Endothelial cell of hepatic sinusoid (primary cell): ENCODE results near the gene MYH10.

ENCODE experiments used
- in situ Hi-C: cut with HindIII; loops from 2 replicates; pipeline ENCODE4 v1.10.0; 2017; ENCODE audit warnings: low sequenced_read_pairs

Gene MYH10

DNA sequence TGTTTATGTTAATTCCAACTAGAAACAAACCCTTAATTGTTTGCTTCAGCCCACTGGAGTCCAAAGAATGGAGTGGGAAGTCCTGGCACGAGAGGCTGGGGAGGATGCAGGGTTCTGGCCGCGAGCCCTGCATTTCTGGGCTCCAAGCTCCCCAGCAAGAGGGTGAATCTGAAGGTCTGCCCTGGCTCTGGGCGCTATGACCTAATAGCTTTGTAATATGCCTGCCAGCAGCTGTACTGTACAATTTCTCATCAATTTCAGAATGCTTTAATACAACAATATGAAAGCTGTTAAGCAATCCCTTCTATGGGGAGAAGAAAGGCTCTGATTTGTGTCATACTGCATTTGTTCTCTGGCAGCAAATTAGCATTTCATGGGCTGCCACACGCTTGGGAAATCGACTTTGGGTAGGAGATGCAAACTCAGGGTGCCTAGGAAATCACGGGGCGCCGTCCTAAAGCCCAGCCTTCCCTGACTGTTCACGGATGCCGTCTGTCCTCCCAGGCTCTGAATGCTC is 151.0 kb downstream of the MYH10 start:
- in situ Hi-C loops: no loop called here

DNA sequence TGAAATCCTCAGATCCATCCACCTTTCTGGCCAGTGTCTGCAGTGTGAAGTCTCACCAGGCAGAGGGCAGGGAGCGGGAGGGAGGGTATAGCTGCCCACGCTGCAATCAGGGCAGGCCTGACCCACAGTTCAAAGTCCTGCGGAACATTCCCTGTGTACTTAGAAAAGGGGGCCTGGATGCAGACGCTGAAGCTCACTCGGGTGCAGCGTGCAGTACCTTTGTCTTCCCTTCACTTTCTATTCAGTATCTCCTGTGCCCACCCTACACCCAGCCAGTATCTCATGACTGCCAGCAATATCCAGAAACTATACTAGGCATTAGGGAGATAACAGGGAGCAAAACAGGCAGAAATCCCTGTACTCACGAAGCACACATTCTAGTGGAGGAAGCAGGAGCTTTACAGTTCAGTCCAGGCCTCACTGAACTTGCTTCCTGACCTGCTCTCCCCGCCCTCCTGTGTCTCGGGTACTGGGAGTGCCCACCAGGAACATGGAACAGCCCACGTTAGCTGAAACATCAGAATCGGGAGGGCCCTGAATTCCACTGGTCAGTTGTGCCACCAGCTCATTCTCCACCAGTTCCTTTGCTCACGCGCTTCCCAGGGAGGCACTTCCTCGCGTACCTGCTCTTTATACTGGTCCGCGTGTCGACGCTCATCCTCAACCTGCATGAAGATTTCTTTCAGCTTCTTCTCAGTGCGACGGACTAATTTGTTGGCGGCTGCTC is 152.6 kb downstream of the MYH10 start:
- in situ Hi-C loops: no loop called here

DNA sequence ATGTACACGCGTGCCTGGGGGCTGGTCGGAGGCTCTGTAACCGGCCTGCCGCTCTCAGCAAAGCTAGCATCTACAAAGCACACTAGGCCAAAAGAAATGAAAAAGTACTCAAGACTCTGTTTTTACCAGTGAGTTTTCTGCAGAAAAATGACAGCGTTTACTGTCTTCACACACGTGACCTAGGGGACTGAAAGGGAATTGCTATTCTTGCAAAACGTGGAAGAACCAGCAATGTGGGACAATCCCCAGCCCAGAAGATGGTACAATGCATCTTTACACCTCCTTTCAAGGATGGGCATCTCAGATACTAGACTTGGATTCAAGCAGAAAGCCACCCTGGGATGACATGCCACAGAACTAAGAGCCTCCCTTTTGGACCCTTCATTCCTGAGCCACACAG is 153.4 kb downstream of the MYH10 start:
- in situ Hi-C loops: no loop called here

DNA sequence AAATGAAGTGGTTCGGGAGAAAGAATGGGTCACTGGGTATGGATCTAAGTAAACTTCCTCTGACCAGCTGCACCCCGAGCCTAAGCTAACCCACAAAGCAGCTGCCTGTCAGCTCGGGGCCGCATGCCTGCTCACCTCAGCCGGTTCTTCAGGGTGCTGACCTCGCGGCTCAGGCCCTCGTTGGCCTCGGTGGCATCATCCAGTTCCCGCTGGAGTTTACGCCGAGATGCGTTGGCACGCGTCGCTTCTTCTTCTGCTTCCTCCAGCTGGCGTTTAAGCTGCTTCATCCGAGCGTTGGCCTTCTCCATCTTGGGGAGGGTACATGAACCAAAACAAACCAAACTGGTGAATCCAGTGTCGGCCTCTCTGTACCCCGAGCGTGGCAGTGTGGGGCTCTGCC is 153.8 kb downstream of the MYH10 start:
- in situ Hi-C loops: no loop called here

DNA sequence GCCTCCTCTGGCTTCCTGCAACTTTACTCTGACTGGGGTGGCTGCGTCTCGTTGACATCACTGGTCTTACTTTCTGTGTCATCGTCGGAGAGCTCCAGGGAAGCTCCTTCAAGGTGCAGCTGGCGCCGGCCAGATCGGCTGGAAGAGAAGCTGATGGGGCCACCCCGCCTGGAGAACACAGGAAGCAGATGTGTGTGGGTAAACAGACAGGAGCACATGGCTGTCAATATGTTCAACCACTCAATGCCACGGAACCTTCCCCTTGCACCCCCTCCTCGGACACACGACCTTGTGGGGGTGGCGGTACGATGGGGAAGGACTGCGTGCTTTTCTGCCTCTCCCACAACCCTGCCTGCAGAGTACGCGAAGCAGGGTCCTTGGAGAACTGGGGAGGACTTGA is 154.7 kb downstream of the MYH10 start:
- in situ Hi-C loops: no loop called here

DNA sequence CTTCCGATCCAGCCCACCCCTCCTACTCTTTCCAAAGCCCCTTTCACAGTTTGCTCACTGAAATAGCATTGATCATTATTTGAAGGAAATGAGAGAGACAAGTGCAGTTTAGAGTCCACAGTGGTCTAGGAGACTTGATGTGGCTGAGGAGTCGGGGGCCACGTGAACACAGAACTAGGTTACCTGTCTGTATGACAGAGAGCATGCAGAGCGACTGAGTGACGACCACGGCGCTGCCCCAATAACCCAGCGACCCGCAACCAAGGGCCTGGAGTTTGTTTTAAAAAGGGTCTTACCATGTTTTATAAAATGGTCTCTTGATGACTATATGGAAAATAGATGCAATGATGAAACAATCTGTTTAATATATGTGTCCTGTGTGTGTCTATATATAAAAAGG is 155.3 kb downstream of the MYH10 start:
- in situ Hi-C loops: no loop called here

DNA sequence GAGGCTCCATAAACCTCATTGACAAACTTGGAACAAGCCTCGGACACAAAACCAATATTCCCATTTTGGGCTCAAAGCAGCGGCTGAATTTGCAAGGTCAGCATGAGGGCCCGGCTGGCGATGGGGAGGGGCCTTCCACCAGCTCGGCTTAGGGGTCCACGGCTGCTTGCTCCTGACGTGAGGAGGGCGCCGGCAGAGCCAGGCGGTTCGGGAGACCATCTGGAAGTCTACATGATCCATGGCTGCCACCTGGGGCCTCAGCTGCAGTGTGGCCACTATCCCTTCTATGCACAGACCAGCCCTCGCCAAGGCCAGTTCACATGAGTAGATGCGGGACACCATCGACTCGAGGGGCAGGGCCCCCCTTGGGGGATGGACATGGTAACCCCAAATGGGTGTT is 155.7 kb downstream of the MYH10 start:
- in situ Hi-C loops: no loop called here

DNA sequence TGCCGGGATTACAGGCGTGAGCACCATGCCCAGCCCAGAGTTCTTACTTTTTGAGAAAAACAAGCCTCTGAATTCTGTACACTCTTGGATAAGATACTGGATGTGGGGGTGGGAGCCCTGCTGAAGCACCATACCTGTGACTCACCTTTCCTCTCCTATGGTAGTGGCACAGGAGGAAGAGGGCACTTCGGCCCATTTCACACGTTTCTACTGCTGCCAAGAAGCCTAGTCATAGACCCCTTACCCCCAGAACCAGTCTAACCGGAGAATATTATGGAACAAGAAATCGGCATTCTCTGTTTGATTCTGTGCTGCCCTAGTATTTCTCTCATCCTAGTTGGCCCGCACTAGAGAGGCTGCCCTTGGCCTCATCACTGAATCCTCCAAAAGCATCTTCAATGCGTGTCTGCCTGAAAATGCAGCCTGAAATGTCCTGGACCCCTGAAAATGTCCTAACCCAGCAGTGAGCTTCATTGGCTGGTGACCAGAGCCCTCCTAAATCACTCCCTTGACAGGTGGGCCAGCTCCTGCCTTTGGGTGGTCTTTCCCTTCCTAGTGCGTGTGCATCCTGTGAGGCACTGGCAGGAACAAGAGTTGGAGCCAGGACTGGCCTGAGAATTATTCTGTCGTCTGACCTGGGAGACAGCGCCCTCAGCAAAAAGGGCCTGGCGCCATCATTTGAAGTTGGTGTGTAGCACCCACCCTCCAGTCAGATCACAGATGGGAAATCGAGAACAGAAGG is 156.9 kb downstream of the MYH10 start:
- in situ Hi-C loops: no loop called here

DNA sequence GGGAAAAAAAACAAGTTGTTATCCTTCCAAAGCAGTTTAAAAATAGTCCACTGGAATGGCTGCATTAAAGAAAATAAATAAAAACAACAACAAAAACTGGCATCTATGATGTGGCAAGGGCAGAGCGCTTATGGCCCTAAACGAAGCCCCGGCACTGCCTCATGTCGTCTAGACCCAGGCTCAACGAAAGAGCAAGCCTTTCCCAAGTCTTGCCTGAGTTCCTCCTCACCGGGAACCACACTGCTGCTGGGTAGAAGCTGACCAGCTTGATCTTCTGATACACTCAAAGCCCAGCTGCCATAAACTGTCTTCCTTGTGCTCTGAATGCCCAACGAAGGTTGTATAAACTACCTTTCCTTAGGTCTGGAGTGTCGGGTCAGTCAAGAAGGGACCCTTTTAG is 157.9 kb downstream of the MYH10 start:
- in situ Hi-C loops: no loop called here

DNA sequence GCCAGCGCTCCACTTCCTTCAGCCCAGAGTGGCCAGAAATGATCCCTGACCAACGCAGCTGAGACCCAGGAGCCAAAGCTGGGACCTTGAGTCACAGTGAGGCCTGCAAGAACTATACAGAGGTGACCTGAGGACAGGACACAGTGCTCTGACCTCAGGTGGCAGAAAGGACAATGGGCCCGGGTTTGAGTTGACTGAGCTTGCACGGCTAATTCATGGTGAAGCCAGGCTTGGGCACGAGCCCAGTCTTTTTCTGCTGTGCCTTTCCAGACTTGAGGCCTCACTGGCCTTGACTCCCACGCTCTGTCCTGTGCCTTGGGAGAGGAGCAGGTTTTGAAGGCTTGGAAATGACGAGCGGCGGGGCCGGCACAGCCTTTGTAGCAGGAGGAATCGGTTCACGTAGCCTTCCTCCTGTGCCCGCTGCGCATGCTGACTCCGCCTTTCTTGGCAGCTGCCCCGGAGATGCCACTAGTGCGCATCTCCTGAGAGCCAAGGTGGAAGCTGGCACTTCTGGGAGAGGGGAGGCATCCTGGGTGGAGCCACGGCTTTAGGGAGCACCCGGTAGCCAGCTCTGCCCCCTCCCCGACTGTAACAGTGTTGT is 160.0 kb downstream of the MYH10 start:
- in situ Hi-C loops: no loop called here

DNA sequence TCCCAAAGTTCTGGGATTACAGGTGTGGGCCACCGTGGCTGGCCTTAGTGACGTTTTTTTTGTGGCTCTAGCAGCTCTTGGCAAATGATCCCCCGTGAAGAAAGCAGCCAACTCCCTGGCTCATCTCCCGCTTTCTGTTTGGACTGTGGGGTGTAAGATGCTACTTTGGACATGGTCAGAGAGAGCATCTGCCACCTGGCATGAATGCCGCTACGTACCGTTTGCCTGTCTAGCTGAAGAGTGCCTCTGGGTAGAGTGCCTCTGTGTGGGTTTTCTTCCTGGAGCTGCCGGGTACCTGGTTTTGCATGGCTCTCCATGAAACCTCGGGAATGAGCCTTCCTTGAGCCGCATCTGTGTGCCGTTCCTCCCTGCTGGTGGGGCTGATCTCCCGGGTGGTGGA is 160.6 kb downstream of the MYH10 start:
- in situ Hi-C loops: no loop called here

DNA sequence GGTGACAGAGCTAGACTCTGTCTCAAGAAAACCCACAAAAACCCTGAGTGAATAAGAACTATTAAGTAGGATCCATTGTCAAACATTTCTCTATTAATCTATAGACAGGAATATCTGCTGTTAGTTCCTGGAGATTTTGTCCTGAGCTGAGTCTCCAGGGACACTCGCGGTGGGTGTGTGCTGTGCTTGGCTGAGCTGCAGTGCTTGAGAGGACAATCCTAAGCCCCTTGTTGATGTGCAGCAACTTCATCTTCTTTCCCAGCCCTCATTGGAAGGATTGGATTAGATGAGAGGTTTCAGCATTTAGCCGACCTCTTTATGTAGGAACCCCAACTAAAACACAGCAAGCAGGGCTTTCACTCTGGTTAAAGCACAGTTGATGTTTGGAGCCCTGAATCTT is 161.5 kb downstream of the MYH10 start:
- in situ Hi-C loops: no loop called here

DNA sequence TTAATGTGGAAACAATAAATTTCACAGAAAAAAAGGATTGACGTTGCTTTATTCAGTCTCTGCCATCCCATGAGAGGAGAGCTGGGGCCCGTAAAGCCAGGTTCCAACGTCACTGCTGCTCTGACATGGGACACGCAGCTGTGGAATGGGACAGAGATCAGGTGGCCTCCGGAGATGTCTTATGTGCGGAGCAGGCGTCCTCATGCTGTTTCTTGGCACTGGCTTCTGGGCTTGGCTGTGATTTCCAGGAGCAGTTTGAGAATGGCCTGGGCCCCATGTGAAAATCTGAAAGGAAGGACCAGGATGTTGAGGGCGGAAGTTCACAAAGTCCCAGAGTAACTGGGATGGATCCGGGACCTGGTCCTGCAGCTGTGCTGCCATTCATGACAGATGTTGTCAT is 162.4 kb downstream of the MYH10 start:
- in situ Hi-C loops: no loop called here

DNA sequence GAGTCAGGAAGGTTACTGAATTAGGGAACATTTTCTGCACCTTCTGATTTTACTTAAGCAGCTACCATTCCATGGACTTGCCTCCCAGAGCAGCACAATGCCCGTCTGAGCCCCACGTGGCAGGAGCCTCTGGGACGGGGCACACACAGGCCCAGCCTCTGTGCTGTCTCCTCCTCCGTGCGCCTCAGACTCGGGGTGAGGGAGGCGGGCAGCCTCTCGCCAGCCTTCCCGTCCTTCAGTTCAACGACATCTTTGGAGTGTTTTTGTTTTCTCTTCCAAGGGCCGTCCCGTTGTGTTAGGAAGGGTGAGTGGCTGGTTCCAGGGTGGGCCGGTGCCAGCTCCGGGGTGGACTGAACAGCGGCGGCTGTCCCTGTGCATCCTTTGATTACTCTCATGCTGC is 163.0 kb downstream of the MYH10 start:
- in situ Hi-C loops: no loop called here

DNA sequence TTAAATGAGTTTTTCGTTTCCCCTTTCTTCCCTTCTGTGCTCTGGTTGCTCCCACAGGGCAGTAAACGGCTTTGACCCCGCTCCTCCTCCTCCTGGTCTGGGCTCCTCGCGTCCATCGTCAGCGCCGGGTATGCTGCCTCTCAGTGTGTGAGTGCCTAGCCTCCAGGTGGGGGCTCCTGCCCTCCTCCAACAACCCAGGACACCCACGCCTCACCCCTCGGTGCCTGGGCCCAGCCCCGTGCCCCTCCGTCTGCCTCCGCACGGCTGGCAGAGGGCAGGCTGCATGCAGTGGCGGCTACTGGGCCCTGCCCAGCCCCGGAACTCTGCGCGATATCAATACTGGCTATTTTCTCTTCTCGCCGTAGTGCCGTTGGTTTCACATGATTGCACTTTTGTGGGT is 163.7 kb downstream of the MYH10 start:
- in situ Hi-C loops: no loop called here

DNA sequence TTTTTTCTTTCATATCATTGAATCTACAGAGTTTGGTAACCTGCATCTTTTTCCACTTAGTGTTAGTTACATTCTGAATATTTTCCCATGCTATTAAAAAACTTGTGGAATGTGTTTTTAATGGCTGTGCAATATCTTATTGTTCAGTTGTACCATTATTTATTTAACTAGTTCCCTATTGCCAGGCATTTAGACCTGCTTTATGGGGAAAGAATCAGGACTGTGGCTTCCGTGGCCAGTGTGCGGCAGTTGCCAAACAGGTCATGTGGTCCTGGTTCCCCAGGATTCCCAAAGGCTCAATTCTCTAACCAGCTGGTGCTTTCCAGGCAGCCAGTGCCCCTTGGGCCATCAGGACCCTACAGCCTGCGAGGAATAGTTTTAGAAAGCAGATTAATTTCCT is 164.1 kb downstream of the MYH10 start:
- in situ Hi-C loops: no loop called here

DNA sequence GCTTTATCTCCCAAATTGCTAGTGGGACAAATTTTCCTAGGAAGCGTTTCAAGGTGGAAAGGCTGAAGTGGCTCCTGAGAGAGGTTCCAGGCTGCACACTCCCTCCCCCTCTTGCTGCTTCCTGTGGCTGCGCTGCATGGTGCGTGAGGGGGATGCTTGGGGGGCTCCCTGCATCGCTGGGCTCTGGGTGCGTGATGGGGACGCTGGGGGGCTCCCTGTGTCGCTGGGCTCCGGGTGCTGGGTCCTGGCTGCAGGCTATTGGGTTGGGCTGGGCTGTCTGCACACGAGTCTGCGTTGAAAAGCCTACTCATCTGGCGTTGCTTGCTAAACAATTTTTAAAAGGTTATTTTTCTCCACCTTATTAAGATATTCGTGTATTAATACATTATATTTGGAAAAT is 164.8 kb downstream of the MYH10 start:
- in situ Hi-C loops: no loop called here

DNA sequence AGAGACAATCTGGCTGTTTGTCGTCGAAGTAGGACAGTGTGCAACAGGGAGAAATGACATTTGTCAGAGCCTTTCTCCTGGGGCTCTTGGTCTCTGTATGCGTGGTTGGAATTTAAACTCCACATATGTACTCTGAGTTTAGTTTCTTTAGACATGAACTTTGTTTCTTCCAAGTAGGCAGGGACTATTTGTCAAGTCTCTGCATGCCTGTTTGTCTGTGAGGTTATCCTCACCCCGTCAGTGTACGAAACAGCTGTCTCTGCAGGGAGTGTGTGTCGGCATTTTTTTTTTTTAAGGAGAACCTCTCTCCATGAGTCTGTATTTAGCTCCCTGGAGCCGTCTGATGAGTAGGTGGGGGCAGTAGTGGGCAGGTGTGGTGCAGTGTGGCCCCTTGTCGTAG is 165.2 kb downstream of the MYH10 start:
- in situ Hi-C loops: no loop called here

DNA sequence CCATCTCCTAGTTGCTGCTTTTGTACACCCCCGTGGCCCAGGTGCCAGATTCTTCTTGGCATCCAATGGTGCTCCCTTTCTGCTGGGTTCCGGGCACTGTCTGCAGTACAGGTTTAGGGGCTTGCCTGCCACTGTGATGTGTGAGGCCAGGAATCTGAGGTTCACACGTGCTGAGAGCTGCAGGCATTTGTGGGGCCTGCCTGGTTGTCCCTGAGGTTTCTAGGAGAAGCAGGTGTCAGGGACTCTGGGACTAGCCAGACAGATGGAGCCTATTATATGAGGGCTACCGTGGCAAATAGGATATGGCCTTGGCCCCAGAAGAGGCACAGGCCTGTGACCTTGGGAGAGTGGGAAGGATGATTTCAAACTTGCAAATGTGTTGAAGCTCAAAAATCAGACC is 165.6 kb downstream of the MYH10 start:
- in situ Hi-C loops: no loop called here

DNA sequence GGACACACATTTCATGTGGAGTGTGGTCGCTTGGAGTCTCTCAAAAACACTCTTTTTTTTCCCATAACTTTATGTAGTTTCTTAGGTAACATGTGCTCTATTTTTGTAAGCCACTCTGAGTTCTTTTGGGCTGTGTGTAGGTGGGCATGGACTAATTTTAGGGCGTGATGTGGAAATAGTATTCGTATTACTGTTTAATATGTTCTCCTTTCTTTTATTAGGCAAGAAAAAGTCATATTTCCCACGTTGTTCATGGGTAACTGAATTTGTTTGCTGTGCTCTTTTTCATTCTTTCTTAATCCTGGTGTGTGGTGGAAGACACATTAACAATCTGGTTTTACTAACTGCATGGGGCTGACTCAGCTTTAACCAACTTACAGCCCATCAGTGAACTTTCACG is 167.4 kb downstream of the MYH10 start:
- in situ Hi-C loops: no loop called here

DNA sequence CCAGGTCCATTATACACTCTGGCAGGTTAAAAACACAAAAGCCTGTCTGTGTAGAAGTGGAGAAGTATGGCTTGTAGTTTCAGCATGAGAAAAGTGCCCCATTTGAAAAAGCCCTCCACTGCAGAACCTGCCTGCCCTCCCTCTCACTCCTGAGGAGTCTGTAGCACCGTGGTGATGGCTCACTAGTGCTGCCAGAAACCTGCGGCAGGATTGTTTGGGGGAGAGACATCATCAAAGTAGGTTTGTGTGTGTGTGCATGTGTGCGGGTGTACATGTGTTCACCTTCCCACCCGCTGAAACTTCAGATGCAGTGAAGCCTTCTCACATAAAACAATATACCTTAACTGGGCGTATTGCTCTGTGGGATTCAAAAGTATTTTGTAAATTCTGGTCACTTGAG is 168.0 kb downstream of the MYH10 start:
- in situ Hi-C loops: no loop called here

DNA sequence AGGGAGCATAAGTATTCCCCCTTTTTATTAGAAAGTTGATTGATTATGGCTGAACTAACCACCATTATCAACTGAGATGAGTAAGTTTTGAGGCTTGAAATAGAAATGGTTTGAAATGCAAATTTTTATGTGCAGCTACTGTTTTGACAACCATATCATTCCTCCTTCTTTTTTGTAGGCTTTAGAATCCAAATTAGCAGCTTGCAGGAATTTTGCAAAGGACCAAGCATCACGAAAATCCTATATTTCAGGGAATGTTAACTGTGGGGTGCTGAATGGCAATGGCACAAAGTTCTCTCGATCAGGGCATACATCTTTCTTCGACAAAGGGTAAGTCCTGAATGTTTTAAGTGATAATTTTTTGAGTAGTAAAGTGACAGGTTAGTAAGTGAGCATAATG is 170.7 kb downstream of the MYH10 start:
- in situ Hi-C loops: no loop called here
